Measurements from ENCODE around the gene NCAM2. TPM values are rescaled to one million over a fixed set of nuclear protein-coding genes. Genes with fewer than 3 reads are reported as not detected.

The NCAM2 gene
- total and polyA plus RNA-seq, 2 donors (not counting 3 experiments of a cell fraction or from before 2014, with no cell fraction given): 0.11 to 0.27 TPM

- Histone ChIP-seq H3K9ac (replicated peaks; ENCODE audit: extremely low read depth, insufficient read depth, low read length) (no peak overlapping the region), H2AFZ (ENCODE audit: low read depth, low read length) (no peak overlapping the region), H3K36me3 (ENCODE audit: control insufficient read depth in 2 of 2, extremely low read depth in 1 of 2, insufficient read depth in 2 of 2, low read length in 2 of 2) (no peaks in the 10 kb centered on the region), H3K27me3 (ENCODE audit: control insufficient read depth in 2 of 2, insufficient read depth in 2 of 2, low read length in 2 of 2) (no peaks in the 10 kb centered on the region), H3K9me1 (replicated peaks; ENCODE audit: control insufficient read depth, extremely low read depth, insufficient read depth, low read length) (no peaks in the 10 kb centered on the region), H4K20me1 (replicated peaks; ENCODE audit: control insufficient read depth, extremely low read depth, insufficient read depth, low read length) (no peaks in the 10 kb centered on the region), H3K9me3 (replicated peaks; ENCODE audit: control insufficient read depth, insufficient read depth, low read length) (no peaks in the 10 kb centered on the region), H3K79me2 (ENCODE audit: control insufficient read depth, insufficient read depth, low read length) (no peaks in the 10 kb centered on the region), H3K4me3 (replicated peaks in 1 of 3; ENCODE audit: insufficient read depth in 1 of 3, low read depth in 1 of 3, low read length in 3 of 3) (no peak overlapping the region), H3K27ac (ENCODE audit: insufficient read depth, low read depth, low read length) (no peak overlapping the region), H3K4me1 (ENCODE audit: control insufficient read depth, extremely low read depth, insufficient read depth, low read length) (no peaks in the 10 kb centered on the region), H3K4me2 (ENCODE audit: insufficient read depth, low read length) (no peak overlapping the region)
- TF ChIP-seq POLR2A (IDR thresholded peaks at IDR 0.05; ENCODE audit: low read depth, low read length): no peak
- TF ChIP-seq POLR2AphosphoS5 (IDR thresholded peaks at IDR 0.05; ENCODE audit: insufficient read depth, low read depth, low read length): no peak
- intact Hi-C loops (cut with micrococcal nuclease): no loop called here
- ChIA-PET CTCF (no interaction called here), POLR2A (no interaction called here)
- dilution Hi-C loops (cut with MboI; ENCODE audit: extremely low pct_ligation_motif_present, low sequenced_read_pairs): no loop called here
- no TSS peak for BruUV-seq (replicated peaks)
- FAIRE-seq (no peak), DNase-seq (ENCODE audit: low read depth, low spot score) (no peak)
These were observed 297.1 kb downstream of the NCAM2 start for GRCh38 chr21:21295303-21295702.

- no TSS peak for BruUV-seq (replicated peaks)
- TF ChIP-seq FOS (IDR thresholded peaks at IDR 0.05; ENCODE audit: borderline replicate concordance, insufficient read depth, low read length): no peak
- TF ChIP-seq JUN (IDR thresholded peaks at IDR 0.05; ENCODE audit: borderline replicate concordance, insufficient read depth, insufficient read length, low read depth): no peak
- TF ChIP-seq GATA2 (IDR thresholded peaks at IDR 0.05; ENCODE audit: insufficient read depth, insufficient read length, low read depth, low read length): no peak
- TF ChIP-seq POLR2A (IDR thresholded peaks at IDR 0.05; ENCODE audit: low read depth, low read length): no peak
- no peak for TF ChIP-seq CTCF (IDR thresholded peaks at IDR 0.05; ENCODE audit: extremely low read depth in 1 of 2, insufficient read depth in 1 of 2, low read depth in 1 of 2, low read length in 2 of 2)
- CTCF ChIA-PET: no interaction called here
- Histone ChIP-seq H3K27ac (ENCODE audit: insufficient read depth, low read depth, low read length) (no peak overlapping the region), H3K4me2 (ENCODE audit: insufficient read depth, low read length) (no peak overlapping the region), H3K36me3 (ENCODE audit: control insufficient read depth in 2 of 2, extremely low read depth in 1 of 2, insufficient read depth in 2 of 2, low read length in 2 of 2) (no peaks in the 10 kb centered on the region), H3K4me3 (replicated peaks in 1 of 3; ENCODE audit: insufficient read depth in 1 of 3, low read depth in 1 of 3, low read length in 3 of 3) (no peak overlapping the region), H3K9me3 (replicated peaks; ENCODE audit: control insufficient read depth, insufficient read depth, low read length) (no peaks in the 10 kb centered on the region), H2AFZ (ENCODE audit: low read depth, low read length) (no peak overlapping the region), H3K27me3 (ENCODE audit: control insufficient read depth in 2 of 2, insufficient read depth in 2 of 2, low read length in 2 of 2) (no peaks in the 10 kb centered on the region), H3K9me1 (replicated peaks; ENCODE audit: control insufficient read depth, extremely low read depth, insufficient read depth, low read length) (no peaks in the 10 kb centered on the region), H3K9ac (replicated peaks; ENCODE audit: extremely low read depth, insufficient read depth, low read length) (no peak overlapping the region), H3K4me1 (ENCODE audit: control insufficient read depth, extremely low read depth, insufficient read depth, low read length) (no peaks in the 10 kb centered on the region), H3K79me2 (ENCODE audit: control insufficient read depth, insufficient read depth, low read length) (no peaks in the 10 kb centered on the region), H4K20me1 (replicated peaks; ENCODE audit: control insufficient read depth, extremely low read depth, insufficient read depth, low read length) (no peaks in the 10 kb centered on the region)
- dilution Hi-C loops (cut with MboI; ENCODE audit: extremely low pct_ligation_motif_present, low sequenced_read_pairs): no loop called here
- intact Hi-C loops (cut with micrococcal nuclease): no loop called here
- DNase-seq (ENCODE audit: low read depth, low spot score) (no peak), FAIRE-seq (no peak)
- POLR2A ChIA-PET: no interaction called here
These were observed 299.0 kb downstream of the NCAM2 start for GRCh38 chr21:21297211-21297610.
